Measurements from ENCODE around the gene INTS13.

INTS13 gene

DNA sequence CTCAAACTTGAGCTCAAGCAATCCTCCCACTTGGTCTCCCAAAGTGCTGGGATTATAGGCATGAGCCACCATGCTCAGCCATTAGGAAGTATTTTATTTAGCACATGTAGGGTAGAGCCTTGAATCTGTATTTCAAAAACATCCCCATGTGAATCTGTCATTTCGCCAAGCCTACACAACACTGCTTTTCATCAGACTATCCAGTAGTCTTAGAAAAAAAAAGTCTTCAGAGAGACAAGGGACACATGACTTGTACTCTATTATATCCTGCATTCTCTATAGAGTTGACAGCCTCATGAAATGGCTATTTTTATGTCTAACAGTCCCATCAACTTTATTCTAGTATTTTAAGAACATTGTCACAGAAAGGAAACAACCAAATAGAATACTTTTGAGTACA lies 41.0 kb upstream of the INTS13 start:
- no peaks in the 10 kb centered on the region for H3F3A ChIP-seq (ENCODE audit: insufficient read depth)
- H3K4me2 ChIP-seq (ENCODE audit: low read depth, low read length, poor library complexity, severe bottlenecking) = no peak overlapping the region
- no peaks in the 10 kb centered on the region for H3K27me3 ChIP-seq (ENCODE audit: low read length)
- H3K9me2 ChIP-seq (replicated peaks; ENCODE audit: insufficient read depth, low read length) = no peaks in the 10 kb centered on the region
- no peaks in the 10 kb centered on the region for H3K9me3 ChIP-seq (ENCODE audit: insufficient read depth, low read length)
- no peaks in the 10 kb centered on the region for H3K79me2 ChIP-seq (ENCODE audit: insufficient read depth, low read length)
- H4K20me1 ChIP-seq (ENCODE audit: low read depth, low read length) = no peaks in the 10 kb centered on the region
- no peak overlapping the region for H3K9ac ChIP-seq (ENCODE audit: low read length)
- H3K27ac ChIP-seq (ENCODE audit: low read depth, low read length) = no peak overlapping the region
- no peak overlapping the region for H2AFZ ChIP-seq (ENCODE audit: low read depth, low read length, severe bottlenecking)
- H3K4me3 ChIP-seq (ENCODE audit: insufficient read depth, low read length, poor library complexity, severe bottlenecking) = no peak overlapping the region
- 0 out of 2 replicates have a peak, but pooled peaks cover 3% of the 10 kb centered on the region for H3K36me3 ChIP-seq (ENCODE audit: low read length)
- no peak for TF ChIP-seq EZH2phosphoT487 (conservative IDR thresholded peaks at IDR 0.05; ENCODE audit: low read length)
- TF ChIP-seq, protein P1, sequence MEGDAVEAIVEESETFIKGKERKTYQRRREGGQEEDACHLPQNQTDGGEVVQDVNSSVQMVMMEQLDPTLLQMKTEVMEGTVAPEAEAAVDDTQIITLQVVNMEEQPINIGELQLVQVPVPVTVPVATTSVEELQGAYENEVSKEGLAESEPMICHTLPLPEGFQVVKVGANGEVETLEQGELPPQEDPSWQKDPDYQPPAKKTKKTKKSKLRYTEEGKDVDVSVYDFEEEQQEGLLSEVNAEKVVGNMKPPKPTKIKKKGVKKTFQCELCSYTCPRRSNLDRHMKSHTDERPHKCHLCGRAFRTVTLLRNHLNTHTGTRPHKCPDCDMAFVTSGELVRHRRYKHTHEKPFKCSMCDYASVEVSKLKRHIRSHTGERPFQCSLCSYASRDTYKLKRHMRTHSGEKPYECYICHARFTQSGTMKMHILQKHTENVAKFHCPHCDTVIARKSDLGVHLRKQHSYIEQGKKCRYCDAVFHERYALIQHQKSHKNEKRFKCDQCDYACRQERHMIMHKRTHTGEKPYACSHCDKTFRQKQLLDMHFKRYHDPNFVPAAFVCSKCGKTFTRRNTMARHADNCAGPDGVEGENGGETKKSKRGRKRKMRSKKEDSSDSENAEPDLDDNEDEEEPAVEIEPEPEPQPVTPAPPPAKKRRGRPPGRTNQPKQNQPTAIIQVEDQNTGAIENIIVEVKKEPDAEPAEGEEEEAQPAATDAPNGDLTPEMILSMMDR (IDR thresholded peaks at IDR 0.05; ENCODE audit: insufficient read depth, low read length, poor library complexity, severe bottlenecking) = no peak

DNA sequence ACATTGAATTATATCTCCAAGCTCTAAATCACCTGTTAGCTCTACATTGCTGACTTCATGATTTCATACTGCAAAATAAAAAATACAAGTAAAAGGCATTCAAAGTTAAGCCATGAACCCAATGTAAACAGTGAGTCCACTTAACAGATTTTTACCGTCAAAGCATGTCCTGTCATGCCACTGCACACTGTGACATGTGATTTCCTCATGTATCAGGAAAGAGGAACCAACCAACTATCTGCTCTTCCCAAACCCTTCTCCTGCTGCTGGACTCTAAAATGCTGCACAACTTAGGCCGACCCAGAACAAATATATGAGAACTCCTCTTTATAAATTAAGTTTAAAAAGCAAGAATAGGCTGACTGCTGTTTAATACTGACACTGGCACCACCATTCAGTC lies 38.9 kb upstream of the INTS13 start:
- Histone ChIP-seq H3K9me2 (replicated peaks; ENCODE audit: insufficient read depth, low read length) (no peaks in the 10 kb centered on the region), H3K4me2 (ENCODE audit: low read depth, low read length, poor library complexity, severe bottlenecking) (no peak overlapping the region), H3K27ac (ENCODE audit: low read depth, low read length) (no peak overlapping the region), H3K36me3 (ENCODE audit: low read length) (0 out of 2 replicates have a peak, but pooled peaks cover 3% of the 10 kb centered on the region), H3K4me3 (ENCODE audit: insufficient read depth, low read length, poor library complexity, severe bottlenecking) (no peak overlapping the region), H3K9me3 (ENCODE audit: insufficient read depth, low read length) (no peaks in the 10 kb centered on the region), H3F3A (ENCODE audit: insufficient read depth) (peaks cover 5% of the 10 kb centered on the region; the same call in 1 of the 2 replicates), H3K27me3 (ENCODE audit: low read length) (no peaks in the 10 kb centered on the region), H2AFZ (ENCODE audit: low read depth, low read length, severe bottlenecking) (no peak overlapping the region), H4K20me1 (ENCODE audit: low read depth, low read length) (no peaks in the 10 kb centered on the region), H3K9ac (ENCODE audit: low read length) (no peak overlapping the region), H3K79me2 (ENCODE audit: insufficient read depth, low read length) (no peaks in the 10 kb centered on the region)
- no peak for TF ChIP-seq EZH2phosphoT487 (conservative IDR thresholded peaks at IDR 0.05; ENCODE audit: low read length)
- TF ChIP-seq, protein P1 (IDR thresholded peaks at IDR 0.05; ENCODE audit: insufficient read depth, low read length, poor library complexity, severe bottlenecking) = no peak

DNA sequence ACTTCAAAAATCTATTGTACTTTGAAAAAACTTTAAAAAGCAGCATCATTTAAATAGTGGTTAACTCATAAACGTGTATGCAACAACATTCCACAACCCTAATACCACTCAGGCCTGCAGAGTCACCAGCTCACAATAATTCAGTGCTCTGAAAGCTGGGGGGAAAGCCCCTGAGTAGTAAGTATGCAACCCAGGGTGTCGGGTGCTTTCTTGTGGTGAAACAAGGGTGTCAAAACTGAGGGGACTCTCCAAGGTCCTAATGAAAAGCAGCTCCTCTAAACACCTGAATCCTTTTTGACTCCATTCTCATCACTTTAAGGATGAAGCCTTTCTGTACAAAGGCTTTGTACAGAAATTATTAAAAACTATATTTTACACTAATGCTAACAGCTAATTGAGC lies 34.2 kb upstream of the INTS13 start:
- H2AFZ ChIP-seq (ENCODE audit: low read depth, low read length, severe bottlenecking) = no peak overlapping the region
- peaks cover 10% of the 10 kb centered on the region; the same call in 1 of the 2 replicates for H3F3A ChIP-seq (ENCODE audit: insufficient read depth)
- H3K4me2 ChIP-seq (ENCODE audit: low read depth, low read length, poor library complexity, severe bottlenecking) = no peak overlapping the region
- H4K20me1 ChIP-seq (ENCODE audit: low read depth, low read length) = no peaks in the 10 kb centered on the region
- no peak overlapping the region for H3K9ac ChIP-seq (ENCODE audit: low read length)
- H3K4me3 ChIP-seq (ENCODE audit: insufficient read depth, low read length, poor library complexity, severe bottlenecking) = no peak overlapping the region
- TF ChIP-seq, protein P1 (IDR thresholded peaks at IDR 0.05; ENCODE audit: insufficient read depth, low read length, poor library complexity, severe bottlenecking) = no peak
- TF ChIP-seq EZH2phosphoT487 (conservative IDR thresholded peaks at IDR 0.05; ENCODE audit: low read length) = no peak
- H3K79me2 ChIP-seq (ENCODE audit: insufficient read depth, low read length) = no peaks in the 10 kb centered on the region
- no peaks in the 10 kb centered on the region for H3K27me3 ChIP-seq (ENCODE audit: low read length)
- no peaks in the 10 kb centered on the region for H3K36me3 ChIP-seq (ENCODE audit: low read length)
- H3K9me2 ChIP-seq (replicated peaks; ENCODE audit: insufficient read depth, low read length) = no peaks in the 10 kb centered on the region
- no peaks in the 10 kb centered on the region for H3K9me3 ChIP-seq (ENCODE audit: insufficient read depth, low read length)
- no peak overlapping the region for H3K27ac ChIP-seq (ENCODE audit: low read depth, low read length)

All from SU-DHL-6 (cell line).